AG04450 (cell line): ENCODE measurements around the gene TM9SF1. TPM values are rescaled to one million over a fixed set of nuclear protein-coding genes. Genes with fewer than 3 reads are reported as not detected.
A peak's percentile ranks its signal among the peaks of the same experiment; 100 is the strongest.

Experiments
- CTCF ChIA-PET: fragments of 300-600, 350-600 bp; formaldehyde crosslinking; extraction: SDS; loops from one replicate; lab custom pipeline; 2022; ENCODE audit warnings: antibody characterized with exemption, inconsistent platforms; lab: Charles Lee
- POLR2A ChIA-PET: fragments of 350-600 bp; formaldehyde crosslinking; extraction: SDS; loops from one replicate; lab custom pipeline; 2021; ENCODE audit warnings: antibody characterized with exemption, inconsistent platforms; lab: Yijun Ruan, JAX
- DNase-seq: peaks from one replicate; pipeline ENCODE4 v3.0.0-alpha.2; 2011; ENCODE audit warnings: low read depth, low spot score
- H3K27ac ChIP-seq: one replicate; pipeline ENCODE4 v1.5.1; 2012; ENCODE audit warnings: low read depth, low read length, control low read depth
- H3K27me3 ChIP-seq: one replicate; pipeline ENCODE4 v1.6.0; 2012; ENCODE audit warnings: low read length; ENCODE audit not compliant: control insufficient read depth, insufficient read depth
- H3K4me3 ChIP-seq: 2 replicates; pipeline ENCODE4 v1.5.1; 2011; ENCODE audit warnings: mild to moderate bottlenecking, low read depth, low read length, control low read depth
- H3K9me3 ChIP-seq: 2 replicates; pipeline ENCODE4 v1.5.1; 2012; ENCODE audit warnings: low read length; ENCODE audit not compliant: control insufficient read depth, insufficient read depth
- polyA plus RNA-seq: library from polyadenylated mRNA; depleted of rRNA; stranded (reverse); fragments of >200 nt; gene quantifications from 2 replicates; pipeline ENCODE4 v1.2.3, GENCODE V29; 2011
- TF ChIP-seq, protein P1 (sequence below): IDR thresholded peaks from 2 replicates; pipeline ENCODE4 v1.5.1; 2011; ENCODE audit warnings: low read depth, low read length, control low read depth, inconsistent platforms

The TM9SF1 gene
- polyA plus RNA-seq, 1 experiment = 44.9 TPM

GRCh38 chr14:24146978-24147760 lies 48.1 kb downstream of the TM9SF1 start, which contains the start of gene RNF31:
Gene RNF31 (plus strand): TSS chr14:24147498. CDS start chr14:24147699, 201 bp downstream.
- Histone ChIP-seq H3K9me3 (peaks cover 3% of the 10 kb centered on the region; the same call in 1 of the 2 replicates), H3K27ac (peak within 1 kb of the TSS; percentile 90), H3K27me3 (no peaks in the 10 kb centered on the region), H3K4me3 (peak within 1 kb of the TSS; percentile 72)
- CTCF ChIA-PET = interaction anchor here (0.6 to 4.7 kb wide), 5 partner anchors 13 to 161 kb away, joined by 4 to 54 read pairs (median 5); partner anchors contain the start of genes CIDEB and IRF9
- peak; percentile 95 for DNase-seq
- TF ChIP-seq, protein P1, sequence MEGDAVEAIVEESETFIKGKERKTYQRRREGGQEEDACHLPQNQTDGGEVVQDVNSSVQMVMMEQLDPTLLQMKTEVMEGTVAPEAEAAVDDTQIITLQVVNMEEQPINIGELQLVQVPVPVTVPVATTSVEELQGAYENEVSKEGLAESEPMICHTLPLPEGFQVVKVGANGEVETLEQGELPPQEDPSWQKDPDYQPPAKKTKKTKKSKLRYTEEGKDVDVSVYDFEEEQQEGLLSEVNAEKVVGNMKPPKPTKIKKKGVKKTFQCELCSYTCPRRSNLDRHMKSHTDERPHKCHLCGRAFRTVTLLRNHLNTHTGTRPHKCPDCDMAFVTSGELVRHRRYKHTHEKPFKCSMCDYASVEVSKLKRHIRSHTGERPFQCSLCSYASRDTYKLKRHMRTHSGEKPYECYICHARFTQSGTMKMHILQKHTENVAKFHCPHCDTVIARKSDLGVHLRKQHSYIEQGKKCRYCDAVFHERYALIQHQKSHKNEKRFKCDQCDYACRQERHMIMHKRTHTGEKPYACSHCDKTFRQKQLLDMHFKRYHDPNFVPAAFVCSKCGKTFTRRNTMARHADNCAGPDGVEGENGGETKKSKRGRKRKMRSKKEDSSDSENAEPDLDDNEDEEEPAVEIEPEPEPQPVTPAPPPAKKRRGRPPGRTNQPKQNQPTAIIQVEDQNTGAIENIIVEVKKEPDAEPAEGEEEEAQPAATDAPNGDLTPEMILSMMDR = no peak
- POLR2A ChIA-PET = interaction anchor here (0.6 to 2.1 kb wide), 9 partner anchors 10 to 100 kb away, joined by 3 to 17 read pairs (median 5); partner anchors contain the start of genes CHMP4A, DCAF11, IRF9 and NRL

- TF ChIP-seq, protein P1 = no peak
- no peaks in the 10 kb centered on the region for H3K27me3 ChIP-seq
- peaks cover 3% of the 10 kb centered on the region; the same call in 1 of the 2 replicates for H3K9me3 ChIP-seq
- POLR2A ChIA-PET = interaction anchor here (0.6 to 2.1 kb wide), 10 partner anchors 9 to 101 kb away, joined by 3 to 17 read pairs (median 4); partner anchors contain the start of genes CHMP4A, DCAF11, IRF9 and NRL
- peak within 1 kb of the TSS; percentile 72 for H3K4me3 ChIP-seq
- CTCF ChIA-PET = interaction anchor here (0.6 to 4.7 kb wide), 7 partner anchors 9 to 1843 kb away, joined by 3 to 54 read pairs (median 4); partner anchors contain the start of genes CIDEB and IRF9
- peak within 1 kb of the TSS; percentile 90 for H3K27ac ChIP-seq
- peak; percentile 95 for DNase-seq
Observed at GRCh38 chr14:24146453-24146977, 48.7 kb downstream of the TM9SF1 start, which contains the start of gene PSME2. Gene PSME2 (minus strand): TSS chr14:24146610. CDS start chr14:24146581, 29 bp downstream.

DNA sequence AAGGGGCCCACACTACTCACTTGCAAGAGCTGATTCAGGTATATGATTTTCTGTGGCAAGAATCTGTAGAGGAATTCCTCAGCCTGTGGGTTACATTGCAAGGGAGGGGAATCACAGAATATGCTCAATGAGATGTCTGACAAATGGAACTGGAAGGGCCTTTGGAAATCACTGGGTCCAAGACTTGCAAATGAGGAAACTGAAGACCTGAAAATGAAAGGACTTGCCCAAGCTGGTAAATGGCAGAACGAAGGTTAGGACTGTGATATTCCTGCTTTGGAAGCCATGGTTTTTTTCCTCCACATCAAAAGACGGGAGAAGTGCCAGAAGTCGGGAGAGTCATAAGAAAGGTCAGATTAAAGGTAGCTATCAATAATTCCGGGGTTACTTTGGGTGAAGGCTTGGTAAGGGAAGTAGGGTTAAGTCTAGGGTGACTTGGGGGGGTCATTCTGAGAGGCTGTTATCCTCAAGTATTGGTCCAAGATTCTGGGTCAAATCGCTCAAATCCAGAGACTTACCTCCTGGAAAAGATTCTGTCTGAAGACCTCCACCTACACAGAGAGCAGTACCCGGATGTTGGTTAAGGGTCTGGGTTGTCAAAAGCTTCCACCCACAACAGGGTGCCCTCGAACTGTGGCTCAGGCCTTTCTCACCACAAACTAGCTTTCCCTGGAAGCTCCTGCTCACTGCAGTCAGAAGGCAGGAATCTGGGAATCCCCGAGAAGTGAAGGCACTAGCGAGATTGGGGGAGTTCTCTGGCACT lies 49.4 kb downstream of the TM9SF1 start:
- Histone ChIP-seq H3K27ac (peak overlapping the region; percentile 90), H3K9me3 (peaks cover 3% of the 10 kb centered on the region; the same call in 1 of the 2 replicates), H3K27me3 (no peaks in the 10 kb centered on the region), H3K4me3 (peak overlapping the region; percentile 72)
- TF ChIP-seq, protein P1 = no peak
- DNase-seq = peak; percentile 20
- CTCF ChIA-PET = interaction anchor here (0.6 to 4.7 kb wide), 8 partner anchors 9 to 1842 kb away, joined by 3 to 54 read pairs (median 4); partner anchors contain the start of genes CIDEB, IRF9 and TINF2
- POLR2A ChIA-PET = interaction anchor here (0.6 to 2.1 kb wide), 4 partner anchors 13 to 97 kb away, joined by 3 to 17 read pairs (median 6); partner anchors contain the start of genes DCAF11, NRL and TINF2

DNA sequence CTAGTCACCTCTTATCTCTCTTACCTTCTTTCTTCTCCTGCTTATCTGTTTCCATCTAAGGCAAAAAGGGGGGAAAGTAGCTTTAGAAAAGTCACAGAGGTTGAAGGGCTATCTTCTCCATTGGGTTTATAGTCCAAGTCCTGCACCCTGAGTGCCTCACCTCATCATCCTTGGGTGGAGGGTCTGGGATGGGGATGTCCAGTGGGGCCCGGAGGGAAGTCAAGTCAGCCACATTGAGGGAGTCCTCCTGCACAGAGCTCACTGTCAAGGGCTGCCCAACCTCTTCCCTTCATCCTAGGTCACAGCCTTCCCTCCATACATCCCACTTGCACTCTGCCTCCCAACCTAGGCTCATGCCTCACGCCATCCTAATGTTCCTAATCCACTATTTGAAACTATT lies 50.0 kb downstream of the TM9SF1 start:
- POLR2A ChIA-PET = no interaction called here
- no peak overlapping the region for H3K27ac ChIP-seq

More for the DNA sequence above, 50.0 kb downstream of the TM9SF1 start:
- Histone ChIP-seq H3K4me3 (peak overlapping the region; percentile 72), H3K9me3 (peaks cover 3% of the 10 kb centered on the region; the same call in 1 of the 2 replicates), H3K27me3 (no peaks in the 10 kb centered on the region)
- DNase-seq = no peak
- CTCF ChIA-PET = interaction anchor here (0.9 to 4.7 kb wide), 5 partner anchors 8 to 1076 kb away, joined by 3 to 54 read pairs (median 3); partner anchors contain the start of genes IRF9 and TINF2
- TF ChIP-seq, protein P1 = no peak
